ENCODE data around the gene XPO5. TPM values are rescaled to one million over a fixed set of nuclear protein-coding genes. Genes with fewer than 3 reads are reported as not detected.
A peak's percentile ranks its signal among the peaks of the same experiment; 100 is the strongest.

Gene XPO5
- total RNA-seq, 4 donors from 2014 or later: 24.0 to 30.4 (median 27.3) TPM

DNA sequence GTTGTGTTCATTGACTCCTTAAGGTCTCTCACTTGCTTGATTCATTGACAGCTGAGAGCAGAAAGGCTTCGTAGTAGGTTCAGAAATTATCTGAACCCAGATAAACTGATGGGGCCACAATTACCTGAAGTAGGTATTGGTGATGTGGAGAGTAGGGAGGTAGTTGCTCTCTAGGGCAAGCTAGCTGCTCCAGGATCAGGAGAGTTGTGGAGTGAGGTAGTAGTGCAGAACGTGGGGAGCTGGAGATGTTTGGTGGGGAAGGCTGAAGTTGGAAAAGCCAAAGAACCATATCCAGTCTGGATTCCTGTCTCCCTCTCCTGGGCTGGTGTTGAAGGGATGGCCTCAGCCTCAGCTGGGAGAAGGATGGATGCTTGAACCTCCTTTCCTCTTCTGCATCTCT lies 82.6 kb downstream of the XPO5 start:
- 67 to 69% methylated on average over 2 of the region's 2 CpGs for WGBS, 2 donors
- no peak overlapping the region for H3K4me3 ChIP-seq (ENCODE audit: low read depth, poor library complexity, severe bottlenecking)
- intact Hi-C loops (cut with DNase I; ENCODE audit: low total_unique reads): no loop called here
- DNase-seq (ENCODE audit: low spot score in 2 of 2): no peak
- TF ChIP-seq POLR2A (IDR thresholded peaks at IDR 0.05): no peak
- TF ChIP-seq, protein P1, sequence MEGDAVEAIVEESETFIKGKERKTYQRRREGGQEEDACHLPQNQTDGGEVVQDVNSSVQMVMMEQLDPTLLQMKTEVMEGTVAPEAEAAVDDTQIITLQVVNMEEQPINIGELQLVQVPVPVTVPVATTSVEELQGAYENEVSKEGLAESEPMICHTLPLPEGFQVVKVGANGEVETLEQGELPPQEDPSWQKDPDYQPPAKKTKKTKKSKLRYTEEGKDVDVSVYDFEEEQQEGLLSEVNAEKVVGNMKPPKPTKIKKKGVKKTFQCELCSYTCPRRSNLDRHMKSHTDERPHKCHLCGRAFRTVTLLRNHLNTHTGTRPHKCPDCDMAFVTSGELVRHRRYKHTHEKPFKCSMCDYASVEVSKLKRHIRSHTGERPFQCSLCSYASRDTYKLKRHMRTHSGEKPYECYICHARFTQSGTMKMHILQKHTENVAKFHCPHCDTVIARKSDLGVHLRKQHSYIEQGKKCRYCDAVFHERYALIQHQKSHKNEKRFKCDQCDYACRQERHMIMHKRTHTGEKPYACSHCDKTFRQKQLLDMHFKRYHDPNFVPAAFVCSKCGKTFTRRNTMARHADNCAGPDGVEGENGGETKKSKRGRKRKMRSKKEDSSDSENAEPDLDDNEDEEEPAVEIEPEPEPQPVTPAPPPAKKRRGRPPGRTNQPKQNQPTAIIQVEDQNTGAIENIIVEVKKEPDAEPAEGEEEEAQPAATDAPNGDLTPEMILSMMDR (IDR thresholded peaks at IDR 0.05): no peak

DNA sequence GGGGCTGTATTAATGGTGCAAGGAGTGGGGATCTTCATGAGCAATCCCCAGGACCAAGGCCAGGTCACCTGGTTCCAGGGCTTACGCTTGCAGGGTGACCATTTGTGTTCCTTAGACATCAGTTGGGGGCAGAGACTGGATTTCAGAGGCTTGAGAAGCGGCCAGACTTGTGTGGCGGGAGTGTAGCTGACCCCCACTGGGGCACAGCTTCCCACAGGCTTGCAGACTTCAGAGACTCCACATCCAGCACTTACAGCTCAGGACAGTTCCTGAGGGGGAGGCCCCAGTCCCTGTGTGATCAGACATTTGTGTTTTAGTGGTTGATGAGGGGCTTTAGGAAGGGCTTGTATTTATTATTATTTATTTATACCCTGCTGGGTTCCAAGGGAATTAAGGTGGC lies 83.2 kb downstream of the XPO5 start:
- intact Hi-C loops (cut with DNase I; ENCODE audit: low total_unique reads): no loop called here
- DNase-seq (ENCODE audit: low spot score in 2 of 2): no peak
- no peak overlapping the region for H3K4me3 ChIP-seq (ENCODE audit: low read depth, poor library complexity, severe bottlenecking)
- TF ChIP-seq POLR2A (IDR thresholded peaks at IDR 0.05): no peak
- TF ChIP-seq, protein P1 (IDR thresholded peaks at IDR 0.05): no peak
- 50 to 53% methylated on average over 2 to 3 of the region's 3 CpGs for WGBS, 2 donors

DNA sequence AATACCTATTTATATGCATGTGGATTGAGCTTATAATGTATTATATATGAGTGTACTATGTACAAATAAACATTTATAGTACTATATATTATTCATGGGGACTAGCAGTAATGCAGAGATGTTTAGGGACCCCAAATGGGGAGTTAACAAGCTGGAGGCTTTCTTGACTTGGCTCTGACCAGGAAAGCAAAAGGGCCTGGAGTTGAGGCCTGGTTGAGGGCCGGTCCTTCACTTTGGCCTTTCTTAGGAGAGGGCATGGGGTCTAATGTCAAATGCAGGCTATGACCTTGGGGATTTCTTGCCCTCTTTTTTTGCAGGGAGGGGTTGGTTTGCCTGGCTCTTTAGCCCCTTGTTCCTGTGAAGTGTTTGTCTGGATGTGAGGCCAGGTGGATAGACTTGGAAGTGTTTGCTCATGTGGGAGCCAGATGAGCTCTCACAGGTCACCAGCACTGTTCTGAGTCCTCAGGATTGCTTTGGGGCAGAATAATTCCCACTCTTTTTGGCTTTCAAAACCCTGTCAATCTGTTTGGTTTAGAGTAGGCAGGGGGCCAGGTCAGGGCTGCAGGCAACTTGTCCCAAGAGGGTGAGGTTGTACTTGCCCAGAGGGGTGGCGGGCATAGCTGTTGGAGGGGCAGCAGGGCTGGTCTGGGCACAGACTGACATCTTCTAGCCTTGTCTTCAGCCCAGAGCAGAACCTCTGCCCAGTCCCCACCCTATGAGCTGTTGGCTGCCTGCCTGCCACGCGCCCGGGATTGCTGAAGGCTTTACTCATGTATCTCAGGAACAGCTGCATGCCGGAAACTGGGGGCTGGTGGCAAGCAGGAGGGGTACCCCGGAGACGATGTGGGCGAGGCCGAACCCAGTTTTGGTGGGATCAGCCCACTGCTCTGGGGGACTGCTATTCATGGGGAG lies 83.8 kb downstream of the XPO5 start:
- TF ChIP-seq, protein P1 (IDR thresholded peaks at IDR 0.05): no peak
- TF ChIP-seq POLR2A (IDR thresholded peaks at IDR 0.05): no peak
- no peak overlapping the region for H3K4me3 ChIP-seq (ENCODE audit: low read depth, poor library complexity, severe bottlenecking)
- 13 to 20% methylated on average over 9 to 10 of the region's 10 CpGs for WGBS, 2 donors
- DNase-seq (ENCODE audit: low spot score in 2 of 2): peak; percentile 79 to 95
- intact Hi-C loops (cut with DNase I; ENCODE audit: low total_unique reads): no loop called here

DNA sequence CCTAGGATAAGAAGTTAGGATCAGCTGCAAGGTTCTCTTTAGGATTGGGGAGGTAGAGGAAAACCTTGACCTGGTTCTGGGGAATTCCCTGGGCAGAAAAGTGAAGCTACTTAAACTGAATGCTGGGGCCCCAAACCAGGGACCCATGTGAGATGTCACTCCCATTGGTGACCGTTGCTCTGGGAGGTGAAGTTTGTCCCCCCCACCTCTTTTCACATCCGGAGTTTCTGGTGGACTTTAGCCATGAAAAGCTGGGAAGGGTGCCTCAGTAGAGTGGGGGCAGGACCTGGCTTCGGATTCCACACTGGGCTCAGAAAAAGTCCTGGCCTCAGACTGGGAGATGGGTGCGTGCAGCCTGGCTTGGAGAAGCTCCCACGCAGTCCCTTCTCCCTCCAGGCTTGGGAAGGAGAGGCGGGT lies 85.3 kb downstream of the XPO5 start:
- intact Hi-C loops (cut with DNase I; ENCODE audit: low total_unique reads): no loop called here
- 50 to 51% methylated on average over 6 of the region's 6 CpGs for WGBS, 2 donors
- TF ChIP-seq, protein P1 (IDR thresholded peaks at IDR 0.05): no peak
- no peak for TF ChIP-seq POLR2A (IDR thresholded peaks at IDR 0.05)
- H3K4me3 ChIP-seq (ENCODE audit: low read depth, poor library complexity, severe bottlenecking): no peak overlapping the region
- DNase-seq (ENCODE audit: low spot score in 2 of 2): no peak

DNA sequence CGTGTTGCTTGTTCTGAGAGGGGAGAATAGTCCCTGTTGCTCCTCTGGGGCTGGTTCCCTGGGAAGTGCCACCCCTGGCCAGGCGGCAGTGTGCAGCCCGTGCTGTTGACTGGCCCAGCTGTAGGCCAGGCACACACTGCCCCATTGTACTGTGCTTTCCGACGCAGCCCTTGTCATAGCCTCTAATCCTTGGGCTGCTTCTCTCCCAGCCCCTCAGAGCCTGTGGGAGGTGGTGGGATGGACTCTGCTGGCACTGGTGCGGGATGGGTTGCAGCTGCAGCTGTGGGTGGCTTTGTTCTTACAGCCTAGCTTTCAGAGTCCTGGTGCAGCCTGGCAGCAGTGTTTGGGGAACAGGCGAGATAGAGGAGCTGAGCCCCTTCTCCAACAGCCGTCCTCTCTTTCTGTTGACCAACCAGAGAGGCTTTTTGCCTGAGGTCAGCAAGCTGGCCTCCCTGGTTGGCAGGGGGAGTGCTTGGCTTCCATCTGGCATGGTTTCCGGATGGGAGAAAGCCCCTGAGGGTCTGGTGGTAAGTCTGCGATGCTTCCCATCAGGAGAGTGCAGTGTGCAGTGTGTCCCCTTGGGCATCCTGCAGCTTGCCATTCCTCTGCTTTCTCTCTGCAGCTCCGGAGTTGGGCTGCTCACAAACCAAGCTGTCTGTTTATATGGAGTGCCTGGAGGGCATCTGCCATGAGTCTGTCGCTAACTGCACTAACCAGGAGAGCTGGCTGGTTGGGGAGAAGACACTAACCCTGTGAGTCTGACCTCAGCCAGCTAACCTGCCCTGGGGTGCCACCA lies 86.4 kb downstream of the XPO5 start:
- TF ChIP-seq POLR2A (IDR thresholded peaks at IDR 0.05): no peak
- TF ChIP-seq, protein P1 (IDR thresholded peaks at IDR 0.05): no peak
- no peak overlapping the region for H3K4me3 ChIP-seq (ENCODE audit: low read depth, poor library complexity, severe bottlenecking)
- no peak for DNase-seq (ENCODE audit: low spot score in 2 of 2)
- 61 to 71% methylated on average over 10 to 12 of the region's 12 CpGs for WGBS, 2 donors
- intact Hi-C loops (cut with DNase I; ENCODE audit: low total_unique reads): no loop called here

Data from lower leg skin (tissue), 4 donors.